AG04450 (cell line): ENCODE measurements around the gene ADTRP. TPM values are rescaled to one million over a fixed set of nuclear protein-coding genes. Genes with fewer than 3 reads are reported as not detected.

ENCODE experiments used
- CTCF ChIA-PET: fragments of 300-600, 350-600 bp; formaldehyde crosslinking; extraction: SDS; loops from one replicate; lab custom pipeline; 2022; ENCODE audit warnings: antibody characterized with exemption, inconsistent platforms; lab: Charles Lee
- POLR2A ChIA-PET: fragments of 350-600 bp; formaldehyde crosslinking; extraction: SDS; loops from one replicate; lab custom pipeline; 2021; ENCODE audit warnings: antibody characterized with exemption, inconsistent platforms; lab: Yijun Ruan, JAX
- DNase-seq: peaks from one replicate; pipeline ENCODE4 v3.0.0-alpha.2; 2011; ENCODE audit warnings: low read depth, low spot score
- H3K27ac ChIP-seq: one replicate; pipeline ENCODE4 v1.5.1; 2012; ENCODE audit warnings: low read depth, low read length, control low read depth
- H3K27me3 ChIP-seq: one replicate; pipeline ENCODE4 v1.6.0; 2012; ENCODE audit warnings: low read length; ENCODE audit not compliant: control insufficient read depth, insufficient read depth
- H3K4me3 ChIP-seq: 2 replicates; pipeline ENCODE4 v1.5.1; 2011; ENCODE audit warnings: mild to moderate bottlenecking, low read depth, low read length, control low read depth
- H3K9me3 ChIP-seq: 2 replicates; pipeline ENCODE4 v1.5.1; 2012; ENCODE audit warnings: low read length; ENCODE audit not compliant: control insufficient read depth, insufficient read depth
- CTCF ChIP-seq: IDR thresholded peaks from 2 replicates; pipeline ENCODE4 v1.5.1; 2011; ENCODE audit warnings: low read depth, low read length, control low read depth, inconsistent platforms
- polyA plus RNA-seq: library from polyadenylated mRNA; depleted of rRNA; stranded (reverse); fragments of >200 nt; gene quantifications from 2 replicates; pipeline ENCODE4 v1.2.3, GENCODE V29; 2011

ADTRP gene
- polyA plus RNA-seq, 1 experiment, result 0.33 TPM

GRCh38 chr6:11791354-11792107 lies 12.9 kb upstream of the ADTRP start:
- TF ChIP-seq CTCF, result no peak
- CTCF ChIA-PET, result no interaction called here
- H3K27me3 ChIP-seq, result no peaks in the 10 kb centered on the region
- DNase-seq, result no peak
- no peak overlapping the region for H3K27ac ChIP-seq
- H3K9me3 ChIP-seq, result no peaks in the 10 kb centered on the region
- POLR2A ChIA-PET, result no interaction called here
- no peak overlapping the region for H3K4me3 ChIP-seq

- ChIA-PET CTCF (no interaction called here), POLR2A (no interaction called here)
- H3K4me3 ChIP-seq, result no peak overlapping the region
- no peak for TF ChIP-seq CTCF
- no peaks in the 10 kb centered on the region for H3K27me3 ChIP-seq
- H3K9me3 ChIP-seq, result no peaks in the 10 kb centered on the region
- no peak overlapping the region for H3K27ac ChIP-seq
- no peak for DNase-seq
Observed at GRCh38 chr6:11789744-11790143, 11.1 kb upstream of the ADTRP start.

GRCh38 chr6:11788043-11788442 lies 9.4 kb upstream of the ADTRP start:
- no peak overlapping the region for H3K27ac ChIP-seq
- ChIA-PET CTCF (no interaction called here), POLR2A (no interaction called here)
- no peak for TF ChIP-seq CTCF
- DNase-seq, result no peak
- no peaks in the 10 kb centered on the region for H3K9me3 ChIP-seq
- H3K4me3 ChIP-seq, result no peak overlapping the region
- H3K27me3 ChIP-seq, result no peaks in the 10 kb centered on the region

GRCh38 chr6:11785774-11786579 lies 7.4 kb upstream of the ADTRP start:
- DNase-seq, result no peak
- H3K4me3 ChIP-seq, result no peak overlapping the region
- TF ChIP-seq CTCF, result no peak
- ChIA-PET CTCF (no interaction called here), POLR2A (no interaction called here)
- no peaks in the 10 kb centered on the region for H3K9me3 ChIP-seq
- H3K27me3 ChIP-seq, result no peaks in the 10 kb centered on the region
- H3K27ac ChIP-seq, result no peak overlapping the region

- no peaks in the 10 kb centered on the region for H3K9me3 ChIP-seq
- ChIA-PET CTCF (no interaction called here), POLR2A (no interaction called here)
- no peak for TF ChIP-seq CTCF
- no peak overlapping the region for H3K27ac ChIP-seq
- no peak overlapping the region for H3K4me3 ChIP-seq
- H3K27me3 ChIP-seq, result no peaks in the 10 kb centered on the region
- no peak for DNase-seq
Observed at GRCh38 chr6:11785415-11785773, 6.8 kb upstream of the ADTRP start.
